ENCODE results near the gene TDRD1. TPM values are rescaled to one million over a fixed set of nuclear protein-coding genes. Genes with fewer than 3 reads are reported as not detected.

The TDRD1 gene
- total RNA-seq, 1 experiment from 2014 or later = not detected

DNA sequence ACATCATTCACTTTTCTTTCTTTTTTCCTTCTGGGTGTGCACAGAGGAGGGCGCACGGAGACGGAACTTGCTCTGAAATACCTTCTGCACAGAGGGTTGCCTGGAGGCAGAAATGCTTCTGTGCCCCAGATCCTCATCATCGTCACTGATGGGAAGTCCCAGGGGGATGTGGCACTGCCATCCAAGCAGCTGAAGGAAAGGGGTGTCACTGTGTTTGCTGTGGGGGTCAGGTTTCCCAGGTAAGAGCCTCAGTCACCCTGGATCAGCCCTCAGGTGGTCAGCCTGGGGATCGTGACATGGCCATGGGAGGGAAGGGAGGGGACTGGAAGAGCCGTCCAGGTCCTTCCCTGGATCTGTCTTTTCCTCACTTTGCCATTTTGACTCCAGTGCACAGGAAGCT is 93.5 kb downstream of the TDRD1 start:
- H3K27ac ChIP-seq (ENCODE audit: low read depth, low read length, poor library complexity, severe bottlenecking) = no peak overlapping the region
- no peaks in the 10 kb centered on the region for H3K9me3 ChIP-seq (ENCODE audit: low read depth, low read length, poor library complexity, severe bottlenecking)
- intact Hi-C loops (cut with micrococcal nuclease; ENCODE audit: unreplicated experiment) = no loop called here
- no peak for DNase-seq (ENCODE audit: low spot score)
- no TSS peak for BruUV-seq (replicated peaks)
- H3K4me3 ChIP-seq (ENCODE audit: low read depth, low read length, poor library complexity, severe bottlenecking) = no peak overlapping the region
- no peaks in the 10 kb centered on the region for H3K36me3 ChIP-seq (ENCODE audit: insufficient read depth, low read length, poor library complexity, severe bottlenecking)
- H3K4me1 ChIP-seq (ENCODE audit: insufficient read depth, low read length, poor library complexity, severe bottlenecking) = no peaks in the 10 kb centered on the region
- ChIA-PET CTCF (interaction anchor here (0.6 kb wide), 1 partner anchor 155 kb away, joined by 5 read pairs; no protein-coding TSS in a partner anchor), POLR2A (ENCODE audit: low non-redundant PET) (no interaction called here)
- TF ChIP-seq, protein P1, sequence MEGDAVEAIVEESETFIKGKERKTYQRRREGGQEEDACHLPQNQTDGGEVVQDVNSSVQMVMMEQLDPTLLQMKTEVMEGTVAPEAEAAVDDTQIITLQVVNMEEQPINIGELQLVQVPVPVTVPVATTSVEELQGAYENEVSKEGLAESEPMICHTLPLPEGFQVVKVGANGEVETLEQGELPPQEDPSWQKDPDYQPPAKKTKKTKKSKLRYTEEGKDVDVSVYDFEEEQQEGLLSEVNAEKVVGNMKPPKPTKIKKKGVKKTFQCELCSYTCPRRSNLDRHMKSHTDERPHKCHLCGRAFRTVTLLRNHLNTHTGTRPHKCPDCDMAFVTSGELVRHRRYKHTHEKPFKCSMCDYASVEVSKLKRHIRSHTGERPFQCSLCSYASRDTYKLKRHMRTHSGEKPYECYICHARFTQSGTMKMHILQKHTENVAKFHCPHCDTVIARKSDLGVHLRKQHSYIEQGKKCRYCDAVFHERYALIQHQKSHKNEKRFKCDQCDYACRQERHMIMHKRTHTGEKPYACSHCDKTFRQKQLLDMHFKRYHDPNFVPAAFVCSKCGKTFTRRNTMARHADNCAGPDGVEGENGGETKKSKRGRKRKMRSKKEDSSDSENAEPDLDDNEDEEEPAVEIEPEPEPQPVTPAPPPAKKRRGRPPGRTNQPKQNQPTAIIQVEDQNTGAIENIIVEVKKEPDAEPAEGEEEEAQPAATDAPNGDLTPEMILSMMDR (conservative IDR thresholded peaks at IDR 0.05; ENCODE audit: low read depth, low read length) = no peak
- TF ChIP-seq EZH2 (IDR thresholded peaks at IDR 0.05; ENCODE audit: borderline replicate concordance, low read depth, low read length, poor library complexity, severe bottlenecking) = no peak
- H3K27me3 ChIP-seq (replicated peaks; ENCODE audit: insufficient read depth, low read depth, low read length, poor library complexity) = peaks cover 8% of the 10 kb centered on the region

DNA sequence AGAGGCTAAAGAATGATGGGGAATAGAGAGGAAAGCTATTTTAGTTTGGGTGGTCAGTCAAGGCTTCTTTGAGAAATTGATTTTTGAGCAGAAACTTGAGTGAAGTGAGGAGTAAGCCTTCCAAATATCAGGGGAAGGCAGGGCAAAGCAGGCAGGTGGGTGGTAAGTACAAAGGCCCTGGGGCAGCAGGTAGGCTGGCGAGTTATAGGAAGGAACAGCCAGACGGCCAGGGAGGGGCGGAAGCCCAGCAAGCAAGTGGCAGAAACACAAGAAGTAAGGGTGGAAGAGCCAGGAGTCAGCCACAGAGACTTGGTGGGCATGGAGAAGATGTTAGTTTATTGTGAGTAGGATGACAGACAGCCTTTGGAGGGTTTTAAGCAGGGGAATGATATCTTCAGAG is 94.8 kb downstream of the TDRD1 start:
- TF ChIP-seq, protein P1 (conservative IDR thresholded peaks at IDR 0.05; ENCODE audit: low read depth, low read length) = no peak
- TF ChIP-seq EZH2 (IDR thresholded peaks at IDR 0.05; ENCODE audit: borderline replicate concordance, low read depth, low read length, poor library complexity, severe bottlenecking) = no peak
- Histone ChIP-seq H3K27ac (ENCODE audit: low read depth, low read length, poor library complexity, severe bottlenecking) (no peak overlapping the region), H3K9me3 (ENCODE audit: low read depth, low read length, poor library complexity, severe bottlenecking) (no peaks in the 10 kb centered on the region), H3K4me3 (ENCODE audit: low read depth, low read length, poor library complexity, severe bottlenecking) (no peak overlapping the region), H3K36me3 (ENCODE audit: insufficient read depth, low read length, poor library complexity, severe bottlenecking) (no peaks in the 10 kb centered on the region), H3K27me3 (replicated peaks; ENCODE audit: insufficient read depth, low read depth, low read length, poor library complexity) (peaks cover 8% of the 10 kb centered on the region), H3K4me1 (ENCODE audit: insufficient read depth, low read length, poor library complexity, severe bottlenecking) (no peaks in the 10 kb centered on the region)
- no peak for DNase-seq (ENCODE audit: low spot score)
- intact Hi-C loops (cut with micrococcal nuclease; ENCODE audit: unreplicated experiment) = no loop called here
- CTCF ChIA-PET = no interaction called here
- POLR2A ChIA-PET (ENCODE audit: low non-redundant PET) = no interaction called here
- no TSS peak for BruUV-seq (replicated peaks)

DNA sequence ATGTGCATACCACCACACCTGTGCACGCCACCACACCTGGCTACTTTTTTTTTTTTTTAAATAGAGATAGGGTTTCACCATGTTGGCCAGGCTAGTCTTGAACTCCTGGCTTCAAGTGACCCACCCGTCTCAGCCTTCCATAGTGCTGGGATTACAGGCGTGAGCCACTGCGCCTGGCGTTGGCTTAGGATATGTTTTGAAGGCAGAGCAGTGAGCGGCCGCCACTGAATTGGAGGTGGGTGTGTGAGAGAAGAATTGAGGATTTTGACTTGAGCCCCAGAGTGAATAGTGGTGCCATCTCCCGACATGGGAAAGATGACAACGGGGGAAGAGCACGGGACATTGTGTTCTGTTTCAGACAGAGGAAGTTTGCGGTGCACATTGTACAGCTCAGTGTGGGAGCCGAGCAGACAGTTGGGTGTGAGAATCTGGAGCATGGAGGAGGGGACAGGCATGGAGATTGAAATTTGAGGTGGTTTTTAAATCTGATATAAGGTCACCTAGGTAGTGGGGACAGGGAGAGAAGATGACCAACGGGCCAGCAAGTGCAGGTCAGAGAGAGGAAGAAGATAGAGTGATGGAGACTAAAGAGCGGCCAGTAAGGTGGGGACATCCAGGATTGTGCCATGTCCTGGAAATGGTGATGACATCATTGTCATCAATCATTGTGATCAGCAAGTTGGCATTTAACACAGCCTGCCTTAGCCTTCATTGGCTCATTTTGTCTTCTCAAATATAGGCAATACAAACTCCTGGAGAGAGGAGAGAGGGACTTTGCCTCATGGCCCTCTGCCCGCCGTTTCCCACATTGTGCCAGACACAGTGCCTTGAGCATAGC is 95.7 kb downstream of the TDRD1 start:
- ChIA-PET CTCF (no interaction called here), POLR2A (ENCODE audit: low non-redundant PET) (no interaction called here)
- intact Hi-C loops (cut with micrococcal nuclease; ENCODE audit: unreplicated experiment) = no loop called here
- Histone ChIP-seq H3K27me3 (replicated peaks; ENCODE audit: insufficient read depth, low read depth, low read length, poor library complexity) (peaks cover 8% of the 10 kb centered on the region), H3K9me3 (ENCODE audit: low read depth, low read length, poor library complexity, severe bottlenecking) (no peaks in the 10 kb centered on the region), H3K4me1 (ENCODE audit: insufficient read depth, low read length, poor library complexity, severe bottlenecking) (no peaks in the 10 kb centered on the region), H3K4me3 (ENCODE audit: low read depth, low read length, poor library complexity, severe bottlenecking) (no peak overlapping the region), H3K36me3 (ENCODE audit: insufficient read depth, low read length, poor library complexity, severe bottlenecking) (no peaks in the 10 kb centered on the region), H3K27ac (ENCODE audit: low read depth, low read length, poor library complexity, severe bottlenecking) (no peak overlapping the region)
- no peak for DNase-seq (ENCODE audit: low spot score)
- BruUV-seq (replicated peaks) = no TSS peak
- TF ChIP-seq EZH2 (IDR thresholded peaks at IDR 0.05; ENCODE audit: borderline replicate concordance, low read depth, low read length, poor library complexity, severe bottlenecking) = no peak
- TF ChIP-seq, protein P1 (conservative IDR thresholded peaks at IDR 0.05; ENCODE audit: low read depth, low read length) = no peak
